HFF-Myc (cell line): ENCODE results near the gene FLT1.

ENCODE experiments used
- DNase-seq: peaks from one replicate; pipeline ENCODE4 v3.0.0-alpha.2; 2011; ENCODE audit warnings: low read depth; ENCODE audit errors: extremely low read depth
- H3K4me3 ChIP-seq: replicated peaks from 2 replicates; pipeline ENCODE4 v1.5.1; 2011; ENCODE audit warnings: low read depth, mild to moderate bottlenecking, control low read depth, low read length
- TF ChIP-seq, protein P1 (sequence below): IDR thresholded peaks from 2 replicates; pipeline ENCODE4 v1.5.1; 2012; ENCODE audit warnings: mild to moderate bottlenecking, low read depth, low read length, control low read depth; ENCODE audit errors: missing control alignments

The FLT1 gene

DNA sequence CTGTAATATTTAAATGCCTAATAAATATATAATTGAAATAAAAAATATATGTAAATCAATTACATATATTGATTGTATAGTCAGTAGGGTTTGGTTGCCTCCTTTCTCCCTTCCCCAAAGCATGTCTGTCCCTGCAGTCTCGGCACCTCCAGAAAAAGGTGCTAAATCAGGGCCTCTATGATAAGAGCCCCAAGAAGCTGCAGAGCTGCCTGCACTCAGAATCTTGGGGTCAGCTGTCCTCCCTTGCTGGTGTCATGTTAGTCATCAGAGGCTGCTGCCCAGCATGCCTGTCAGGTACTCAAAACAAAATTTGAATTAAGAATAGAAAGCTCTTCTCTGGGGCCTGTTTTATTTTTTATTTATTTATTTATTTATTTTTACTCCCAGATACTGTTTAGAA, 9.8 kb downstream of the FLT1 start:
- no peak for DNase-seq
- TF ChIP-seq, protein P1, sequence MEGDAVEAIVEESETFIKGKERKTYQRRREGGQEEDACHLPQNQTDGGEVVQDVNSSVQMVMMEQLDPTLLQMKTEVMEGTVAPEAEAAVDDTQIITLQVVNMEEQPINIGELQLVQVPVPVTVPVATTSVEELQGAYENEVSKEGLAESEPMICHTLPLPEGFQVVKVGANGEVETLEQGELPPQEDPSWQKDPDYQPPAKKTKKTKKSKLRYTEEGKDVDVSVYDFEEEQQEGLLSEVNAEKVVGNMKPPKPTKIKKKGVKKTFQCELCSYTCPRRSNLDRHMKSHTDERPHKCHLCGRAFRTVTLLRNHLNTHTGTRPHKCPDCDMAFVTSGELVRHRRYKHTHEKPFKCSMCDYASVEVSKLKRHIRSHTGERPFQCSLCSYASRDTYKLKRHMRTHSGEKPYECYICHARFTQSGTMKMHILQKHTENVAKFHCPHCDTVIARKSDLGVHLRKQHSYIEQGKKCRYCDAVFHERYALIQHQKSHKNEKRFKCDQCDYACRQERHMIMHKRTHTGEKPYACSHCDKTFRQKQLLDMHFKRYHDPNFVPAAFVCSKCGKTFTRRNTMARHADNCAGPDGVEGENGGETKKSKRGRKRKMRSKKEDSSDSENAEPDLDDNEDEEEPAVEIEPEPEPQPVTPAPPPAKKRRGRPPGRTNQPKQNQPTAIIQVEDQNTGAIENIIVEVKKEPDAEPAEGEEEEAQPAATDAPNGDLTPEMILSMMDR: no peak
- H3K4me3 ChIP-seq: no peak overlapping the region

DNA sequence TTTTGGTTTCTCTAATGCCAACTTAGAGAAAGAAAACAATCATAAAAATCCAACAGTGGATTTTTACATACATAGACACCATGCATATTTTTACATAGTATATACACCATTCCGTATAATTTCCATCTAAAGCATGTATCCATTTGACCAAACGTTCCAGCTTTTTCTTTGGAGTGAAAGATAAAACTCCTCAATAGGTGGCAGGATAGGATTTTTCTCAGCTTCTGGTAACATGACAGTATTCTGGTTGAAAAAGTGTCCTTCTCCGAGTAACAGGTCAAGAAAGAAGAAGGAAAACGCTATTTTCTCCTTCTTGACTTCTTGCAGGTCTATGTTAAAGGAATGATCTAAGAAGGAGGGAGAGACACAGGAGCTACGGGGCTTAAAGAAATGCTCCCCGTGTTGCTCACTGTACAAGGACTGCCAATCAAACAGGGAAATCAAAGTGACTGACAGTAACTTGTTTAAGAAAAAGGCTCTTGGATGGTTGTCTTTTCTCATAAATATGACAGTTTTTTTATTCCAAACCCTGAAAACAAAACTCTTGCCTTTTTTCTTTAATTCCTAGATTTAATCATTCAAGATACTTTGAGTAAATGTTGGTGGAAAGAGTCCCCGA, 11.5 kb downstream of the FLT1 start:
- no peak overlapping the region for H3K4me3 ChIP-seq
- TF ChIP-seq, protein P1: no peak
- no peak for DNase-seq

DNA sequence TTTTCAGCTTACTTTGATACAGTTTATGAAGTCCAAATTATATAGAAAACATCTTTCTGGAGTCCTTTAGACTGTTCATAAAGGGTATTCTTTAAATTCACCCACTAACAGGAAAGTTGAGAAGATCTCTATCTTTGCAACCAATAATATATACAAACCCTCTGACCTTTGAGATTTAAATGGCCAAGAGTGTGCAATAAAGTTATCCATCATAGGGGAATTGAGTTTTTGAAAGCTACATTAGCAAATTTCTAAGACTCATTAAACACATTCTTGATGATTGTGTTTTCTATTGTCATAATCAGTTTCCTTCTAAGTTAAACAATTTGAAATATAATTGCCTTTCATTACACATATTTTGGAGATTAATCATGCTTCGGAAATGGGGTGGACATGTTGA, 15.9 kb downstream of the FLT1 start:
- H3K4me3 ChIP-seq: no peak overlapping the region
- DNase-seq: no peak

DNA sequence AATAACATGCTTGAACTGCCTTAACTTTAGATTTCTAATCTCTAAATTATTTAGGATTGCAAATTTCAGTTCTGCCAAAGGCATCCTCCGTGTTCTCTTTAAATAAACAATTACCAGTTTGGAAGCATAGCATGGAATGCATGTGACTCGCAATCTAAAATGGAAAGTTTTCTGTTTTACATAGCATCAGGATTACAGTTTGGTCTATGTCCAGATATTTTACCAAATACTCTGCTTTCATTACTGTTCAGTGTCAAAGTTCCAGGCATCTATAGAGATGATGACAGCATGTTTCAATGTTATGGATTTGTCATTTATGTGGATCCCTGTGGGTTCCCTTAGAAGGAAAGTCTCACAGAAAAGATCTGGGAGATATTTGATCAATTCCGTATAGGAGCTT, 16.8 kb downstream of the FLT1 start:
- TF ChIP-seq, protein P1: no peak
- no peak overlapping the region for H3K4me3 ChIP-seq

More for the DNA sequence above, 15.9 kb downstream of the FLT1 start:
- TF ChIP-seq, protein P1: no peak

DNA sequence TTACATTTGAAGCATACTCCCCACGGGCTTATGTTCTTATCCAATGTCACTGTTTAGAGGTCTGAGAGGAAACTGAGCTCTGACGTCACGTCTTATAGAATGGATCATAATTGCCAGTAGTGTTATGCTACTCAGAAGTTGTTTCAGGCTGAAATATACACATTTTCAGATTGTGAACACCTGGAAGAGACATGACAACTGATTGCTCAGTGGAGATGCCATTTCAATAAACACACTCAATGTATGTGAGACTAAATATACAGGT, 17.3 kb downstream of the FLT1 start:
- no peak overlapping the region for H3K4me3 ChIP-seq
- TF ChIP-seq, protein P1: no peak
- no peak for DNase-seq

More for the DNA sequence above, 16.8 kb downstream of the FLT1 start:
- no peak for DNase-seq

DNA sequence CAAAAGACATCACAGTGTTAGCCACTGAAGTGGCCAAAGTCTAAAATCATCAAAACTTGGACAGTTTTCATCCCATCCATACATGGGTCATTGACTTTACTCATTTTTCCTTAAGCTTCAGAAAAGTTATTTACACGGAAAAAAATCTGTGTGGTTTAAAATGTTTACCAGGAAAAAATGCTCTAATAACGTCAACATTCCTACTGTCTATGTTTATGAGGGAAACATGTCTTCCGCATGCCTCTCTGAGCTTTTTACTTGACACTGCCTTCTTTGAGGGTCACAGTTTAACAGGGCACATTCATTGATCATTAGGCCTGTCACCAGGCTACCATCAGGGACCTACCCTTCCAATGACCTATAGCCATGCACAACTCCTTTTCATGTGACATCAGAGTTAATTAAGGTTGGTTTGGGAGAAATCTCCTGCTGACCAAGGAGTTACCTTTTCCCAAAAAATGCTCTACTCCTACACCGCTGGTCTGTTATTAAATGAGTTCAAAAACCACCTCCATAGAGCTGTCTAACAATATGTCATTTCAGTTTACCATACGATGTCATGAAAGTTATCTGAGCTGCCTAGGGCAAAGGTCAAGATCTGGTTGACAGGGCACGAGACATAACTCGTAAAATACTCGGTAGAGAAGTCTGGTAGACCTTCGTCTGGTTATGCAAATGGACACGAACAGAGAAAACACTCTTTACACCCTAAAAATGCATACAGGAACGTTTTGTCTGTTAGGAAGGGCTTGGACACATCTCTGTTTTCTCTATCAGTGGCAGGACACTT, 17.8 kb downstream of the FLT1 start:
- H3K4me3 ChIP-seq: no peak overlapping the region
- TF ChIP-seq, protein P1: no peak
- DNase-seq: no peak
